Measurements from ENCODE around the gene NSMCE4A. TPM values are rescaled to one million over a fixed set of nuclear protein-coding genes. Genes with fewer than 3 reads are reported as not detected.

The NSMCE4A gene
- total RNA-seq, 1 experiment from 2014 or later = 64.4 TPM

DNA sequence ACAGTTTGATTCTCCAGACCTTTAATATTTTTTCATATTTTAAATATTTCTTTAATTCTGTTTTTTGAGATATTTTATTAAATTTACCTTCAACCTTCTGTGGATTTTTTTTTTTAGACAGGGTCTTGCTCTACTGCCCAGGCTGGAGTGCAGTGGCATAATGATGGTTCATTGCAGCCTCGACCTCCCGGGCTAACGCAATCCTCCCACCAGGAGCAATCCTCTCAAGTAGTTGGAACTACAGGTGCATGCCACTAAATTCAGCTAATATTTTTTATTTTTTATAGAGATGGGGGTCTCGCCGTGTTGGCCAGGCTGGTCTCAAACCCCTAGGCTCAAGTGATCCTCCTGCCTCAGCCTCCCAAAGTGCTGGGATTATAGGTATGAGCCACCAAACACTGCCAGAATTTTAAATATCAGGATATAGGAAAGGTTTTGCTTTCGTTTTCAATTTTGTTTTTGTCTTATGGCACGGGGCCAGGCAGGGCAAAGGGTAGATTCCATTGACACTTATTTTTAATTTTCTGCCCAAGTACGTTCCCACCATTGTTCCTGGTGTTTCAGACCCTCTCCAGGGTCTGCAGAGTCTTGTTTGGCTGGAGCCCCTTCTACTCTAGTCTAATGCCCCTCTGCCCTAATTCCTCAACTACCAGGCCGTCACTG lies 15.1 kb upstream of the NSMCE4A start:
- ChIA-PET CTCF (no interaction called here), POLR2A (no interaction called here)
- no peak for ATAC-seq
- H3K4me1 Mint-ChIP-seq = peaks cover 18% of the 10 kb centered on the region
- no peak overlapping the region for H3K4me3 Mint-ChIP-seq
- peaks cover 16% of the 10 kb centered on the region for H3K9me3 Mint-ChIP-seq
- DNase-seq (ENCODE audit: low spot score) = no peak
- H3K36me3 Mint-ChIP-seq = peaks cover 8% of the 10 kb centered on the region
- H3K27me3 Mint-ChIP-seq (ENCODE audit: low read depth) = peaks cover 2% of the 10 kb centered on the region; the same call in 1 of the 2 replicates
- TF ChIP-seq, protein P1, sequence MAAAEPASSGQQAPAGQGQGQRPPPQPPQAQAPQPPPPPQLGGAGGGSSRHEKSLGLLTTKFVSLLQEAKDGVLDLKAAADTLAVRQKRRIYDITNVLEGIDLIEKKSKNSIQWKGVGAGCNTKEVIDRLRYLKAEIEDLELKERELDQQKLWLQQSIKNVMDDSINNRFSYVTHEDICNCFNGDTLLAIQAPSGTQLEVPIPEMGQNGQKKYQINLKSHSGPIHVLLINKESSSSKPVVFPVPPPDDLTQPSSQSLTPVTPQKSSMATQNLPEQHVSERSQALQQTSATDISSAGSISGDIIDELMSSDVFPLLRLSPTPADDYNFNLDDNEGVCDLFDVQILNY (CRISPR knock-in tag; IDR thresholded peaks at IDR 0.05) = no peak
- TF ChIP-seq ATF3 (CRISPR knock-in tag; conservative IDR thresholded peaks at IDR 0.05) (no peak), ZNF219 (CRISPR knock-in tag; IDR thresholded peaks at IDR 0.05; ENCODE audit: borderline replicate concordance) (no peak), OVOL2 (CRISPR knock-in tag; IDR thresholded peaks at IDR 0.05; ENCODE audit: borderline replicate concordance) (no peak), SMAD4 (CRISPR knock-in tag; IDR thresholded peaks at IDR 0.05) (no peak), RELA (CRISPR knock-in tag; IDR thresholded peaks at IDR 0.05; ENCODE audit: borderline replicate concordance) (no peak)
- TF ChIP-seq, protein P2, sequence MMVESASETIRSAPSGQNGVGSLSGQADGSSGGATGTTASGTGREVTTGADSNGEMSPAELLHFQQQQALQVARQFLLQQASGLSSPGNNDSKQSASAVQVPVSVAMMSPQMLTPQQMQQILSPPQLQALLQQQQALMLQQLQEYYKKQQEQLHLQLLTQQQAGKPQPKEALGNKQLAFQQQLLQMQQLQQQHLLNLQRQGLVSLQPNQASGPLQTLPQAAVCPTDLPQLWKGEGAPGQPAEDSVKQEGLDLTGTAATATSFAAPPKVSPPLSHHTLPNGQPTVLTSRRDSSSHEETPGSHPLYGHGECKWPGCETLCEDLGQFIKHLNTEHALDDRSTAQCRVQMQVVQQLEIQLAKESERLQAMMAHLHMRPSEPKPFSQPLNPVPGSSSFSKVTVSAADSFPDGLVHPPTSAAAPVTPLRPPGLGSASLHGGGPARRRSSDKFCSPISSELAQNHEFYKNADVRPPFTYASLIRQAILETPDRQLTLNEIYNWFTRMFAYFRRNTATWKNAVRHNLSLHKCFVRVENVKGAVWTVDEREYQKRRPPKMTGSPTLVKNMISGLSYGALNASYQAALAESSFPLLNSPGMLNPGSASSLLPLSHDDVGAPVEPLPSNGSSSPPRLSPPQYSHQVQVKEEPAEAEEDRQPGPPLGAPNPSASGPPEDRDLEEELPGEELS (CRISPR knock-in tag; IDR thresholded peaks at IDR 0.05) = no peak
- TF ChIP-seq, protein P3, sequence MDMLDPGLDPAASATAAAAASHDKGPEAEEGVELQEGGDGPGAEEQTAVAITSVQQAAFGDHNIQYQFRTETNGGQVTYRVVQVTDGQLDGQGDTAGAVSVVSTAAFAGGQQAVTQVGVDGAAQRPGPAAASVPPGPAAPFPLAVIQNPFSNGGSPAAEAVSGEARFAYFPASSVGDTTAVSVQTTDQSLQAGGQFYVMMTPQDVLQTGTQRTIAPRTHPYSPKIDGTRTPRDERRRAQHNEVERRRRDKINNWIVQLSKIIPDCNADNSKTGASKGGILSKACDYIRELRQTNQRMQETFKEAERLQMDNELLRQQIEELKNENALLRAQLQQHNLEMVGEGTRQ (CRISPR knock-in tag; IDR thresholded peaks at IDR 0.05) = no peak
- H3K27ac Mint-ChIP-seq = no peak overlapping the region

DNA sequence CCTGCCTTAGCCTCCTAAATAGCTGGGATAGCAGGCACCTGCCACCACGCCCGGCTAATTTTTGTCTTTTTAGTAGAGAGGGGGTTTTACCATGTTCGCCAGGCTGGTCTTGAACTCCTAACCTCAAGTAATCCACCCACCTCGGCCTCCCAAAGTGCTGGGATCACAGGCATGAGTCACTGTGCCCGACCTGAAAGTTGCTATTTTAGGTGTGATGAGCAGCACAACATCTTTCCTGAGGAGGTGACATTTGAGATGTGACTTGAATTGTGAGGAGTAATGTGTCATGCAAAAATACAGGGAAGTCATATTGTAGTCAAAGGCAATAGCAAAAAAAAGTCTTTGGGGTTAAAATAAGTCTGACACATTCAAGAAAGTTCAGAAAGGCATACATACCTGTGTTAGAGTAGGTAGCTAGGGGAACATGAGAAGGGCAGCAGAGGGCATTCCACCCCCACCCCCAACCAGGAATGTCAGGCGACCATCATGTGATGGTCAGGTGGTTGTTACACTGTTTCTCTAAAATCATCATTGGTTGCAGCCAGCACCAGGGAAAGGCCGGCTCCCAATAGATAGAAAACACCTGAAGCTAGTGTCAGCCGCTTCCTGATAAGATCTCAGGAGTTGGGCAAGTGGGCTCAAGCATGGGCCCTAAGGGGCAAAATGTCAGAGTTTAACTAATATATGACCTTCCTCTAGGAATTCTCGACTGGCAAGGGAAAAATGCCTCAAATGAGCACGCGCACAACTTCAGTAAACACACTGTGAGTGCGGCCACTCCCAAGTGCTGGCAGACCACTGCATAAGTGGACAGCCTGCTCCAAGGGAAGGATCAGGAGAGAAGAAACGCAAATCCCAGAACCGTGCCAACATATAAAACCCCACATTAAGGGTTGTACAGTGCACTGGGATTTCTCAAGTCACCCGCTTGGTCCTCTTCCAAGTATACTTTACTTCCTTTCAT lies 13.6 kb upstream of the NSMCE4A start, which contains the start of gene TACC2:
Gene TACC2, plus strand, starts transcription at position 803 of the 964 bp plus-strand sequence. CDS start 32,819 bp downstream, outside the sequence.
- CTCF ChIA-PET = no interaction called here

DNA sequence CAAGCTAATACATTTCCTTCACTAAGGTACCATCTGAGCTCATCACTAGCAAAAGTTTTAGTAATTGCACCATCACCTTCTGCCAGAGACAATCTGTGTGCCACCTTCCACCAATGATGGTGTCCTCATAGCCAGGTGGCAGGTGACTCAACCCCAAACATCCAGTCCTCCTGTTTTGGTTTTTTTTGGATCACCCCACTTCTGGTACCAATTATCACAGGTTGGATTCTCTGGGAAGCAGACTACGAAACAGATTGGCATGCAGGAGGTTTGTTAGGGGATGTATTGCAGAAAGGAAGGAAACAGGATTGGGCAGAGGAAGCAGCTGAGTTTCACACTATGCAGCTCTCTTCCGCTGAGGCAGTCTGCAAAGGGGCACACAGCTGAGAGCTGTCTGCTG lies 9.4 kb upstream of the NSMCE4A start:
- peaks cover 5% of the 10 kb centered on the region; the same call in 1 of the 2 replicates for H3K4me1 Mint-ChIP-seq
- DNase-seq (ENCODE audit: low spot score) (no peak), ATAC-seq (no peak)
- H3K27me3 Mint-ChIP-seq (ENCODE audit: low read depth) = peaks cover 15% of the 10 kb centered on the region
- H3K36me3 Mint-ChIP-seq = peaks cover 20% of the 10 kb centered on the region
- H3K9me3 Mint-ChIP-seq = peaks cover 37% of the 10 kb centered on the region
- H3K4me3 Mint-ChIP-seq = no peak overlapping the region
- CTCF ChIA-PET = no interaction called here
- POLR2A ChIA-PET = no interaction called here
- TF ChIP-seq CTCF (IDR thresholded peaks at IDR 0.05) = no peak
- TF ChIP-seq ZNF219 (CRISPR knock-in tag; IDR thresholded peaks at IDR 0.05; ENCODE audit: borderline replicate concordance) = no peak
- TF ChIP-seq NR2C2 (CRISPR knock-in tag; IDR thresholded peaks at IDR 0.05) = no peak
- TF ChIP-seq CREB1 (CRISPR knock-in tag; IDR thresholded peaks at IDR 0.05) = no peak
- no peak for TF ChIP-seq ELF4 (CRISPR knock-in tag; IDR thresholded peaks at IDR 0.05; ENCODE audit: low read depth)
- TF ChIP-seq, protein P4, sequence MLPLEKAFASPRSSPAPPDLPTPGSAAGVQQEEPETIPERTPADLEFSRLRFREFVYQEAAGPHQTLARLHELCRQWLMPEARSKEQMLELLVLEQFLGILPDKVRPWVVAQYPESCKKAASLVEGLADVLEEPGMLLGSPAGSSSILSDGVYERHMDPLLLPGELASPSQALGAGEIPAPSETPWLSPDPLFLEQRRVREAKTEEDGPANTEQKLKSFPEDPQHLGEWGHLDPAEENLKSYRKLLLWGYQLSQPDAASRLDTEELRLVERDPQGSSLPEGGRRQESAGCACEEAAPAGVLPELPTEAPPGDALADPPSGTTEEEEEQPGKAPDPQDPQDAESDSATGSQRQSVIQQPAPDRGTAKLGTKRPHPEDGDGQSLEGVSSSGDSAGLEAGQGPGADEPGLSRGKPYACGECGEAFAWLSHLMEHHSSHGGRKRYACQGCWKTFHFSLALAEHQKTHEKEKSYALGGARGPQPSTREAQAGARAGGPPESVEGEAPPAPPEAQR (CRISPR knock-in tag; IDR thresholded peaks at IDR 0.05) = no peak
- TF ChIP-seq, protein P5, sequence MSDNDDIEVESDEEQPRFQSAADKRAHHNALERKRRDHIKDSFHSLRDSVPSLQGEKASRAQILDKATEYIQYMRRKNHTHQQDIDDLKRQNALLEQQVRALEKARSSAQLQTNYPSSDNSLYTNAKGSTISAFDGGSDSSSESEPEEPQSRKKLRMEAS (CRISPR knock-in tag; IDR thresholded peaks at IDR 0.05) = no peak
- H3K27ac Mint-ChIP-seq = no peak overlapping the region

More for the DNA sequence above, 13.6 kb upstream of the NSMCE4A start, which contains the start of gene TACC2:
- POLR2A ChIA-PET = no interaction called here
- H3K4me3 Mint-ChIP-seq = no peak within 1 kb of the TSS
- ATAC-seq = no peak
- H3K27me3 Mint-ChIP-seq (ENCODE audit: low read depth) = peaks cover 13% of the 10 kb centered on the region
- H3K36me3 Mint-ChIP-seq = peaks cover 22% of the 10 kb centered on the region
- DNase-seq (ENCODE audit: low spot score) = no peak
- H3K27ac Mint-ChIP-seq = peak within 1 kb of the TSS; percentile 31; the same call in 1 of the 2 replicates
- peaks cover 5% of the 10 kb centered on the region for H3K4me1 Mint-ChIP-seq
- TF ChIP-seq, protein P3 (CRISPR knock-in tag; IDR thresholded peaks at IDR 0.05) = peak; percentile 65
- TF ChIP-seq NFE2L1 (CRISPR knock-in tag; IDR thresholded peaks at IDR 0.05) = no peak
- H3K9me3 Mint-ChIP-seq = peaks cover 31% of the 10 kb centered on the region
